Measurements from ENCODE around the gene EFCAB13. TPM values are rescaled to one million over a fixed set of nuclear protein-coding genes. Genes with fewer than 3 reads are reported as not detected.

The EFCAB13 gene
- total and polyA plus RNA-seq, 2 of the 4 experiments (the other 2 are of a cell fraction): 0.77 to 1.4 TPM

DNA sequence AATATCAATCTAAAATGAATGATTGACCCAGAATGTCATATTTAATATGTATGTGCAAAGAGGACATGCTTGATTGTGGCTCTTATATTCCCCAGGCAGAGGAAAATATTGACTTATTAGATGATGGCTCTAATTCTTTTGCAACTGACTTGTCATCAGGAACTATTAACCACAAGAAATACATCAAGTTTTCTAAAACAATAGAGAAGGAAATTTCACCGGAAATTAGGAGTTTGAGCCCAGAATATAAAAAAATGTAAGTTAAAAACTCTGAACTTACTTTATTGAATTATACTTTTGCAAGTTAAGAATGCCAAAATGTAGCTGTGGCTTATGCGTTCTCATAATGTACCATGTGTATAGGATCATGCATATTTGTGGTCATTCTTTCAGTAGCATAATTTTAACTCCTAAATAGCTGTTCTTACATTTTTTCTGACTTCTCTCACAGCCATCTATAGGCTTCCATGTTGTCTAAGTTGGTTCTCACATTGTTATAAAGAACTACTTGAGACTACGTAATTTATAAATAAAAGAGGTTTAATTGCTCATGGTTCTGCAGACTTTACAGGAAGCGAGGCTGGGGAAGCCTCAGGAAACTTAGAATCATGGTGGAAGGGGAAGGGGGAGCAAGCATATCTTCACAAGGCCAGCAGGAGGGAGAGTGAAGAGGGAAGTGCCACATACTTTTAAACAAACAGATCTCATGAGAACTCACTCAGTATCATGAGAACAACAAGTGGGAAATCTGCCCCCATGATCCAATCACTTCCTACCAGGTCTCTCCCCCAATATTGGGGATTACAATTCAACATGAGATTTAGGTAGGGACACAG lies 11.6 kb downstream of the EFCAB13 start:
- H3K4me3 ChIP-seq (ENCODE audit: insufficient read depth, low read depth, low read length): no peak overlapping the region
- in situ Hi-C loops (cut with MboI; ENCODE audit: low sequenced_read_pairs): no loop called here
- no peak overlapping the region for H3K4ac ChIP-seq (ENCODE audit: low read depth, low read length)
- dilution Hi-C loops (cut with HindIII; ENCODE audit: low sequenced_read_pairs, unreplicated experiment): no loop called here
- no peak overlapping the region for H3K27ac ChIP-seq (ENCODE audit: insufficient read depth, low read length)
- H3K9me1 ChIP-seq (ENCODE audit: insufficient read depth, low read length): no peaks in the 10 kb centered on the region
- H3K14ac ChIP-seq (replicated peaks; ENCODE audit: low read depth, low read length): no peak overlapping the region
- no peak overlapping the region for H2BK5ac ChIP-seq (ENCODE audit: low read depth, low read length, poor library complexity, severe bottlenecking)
- no peak overlapping the region for H2BK15ac ChIP-seq (ENCODE audit: low read depth, low read length)
- no peak overlapping the region for H3K18ac ChIP-seq (ENCODE audit: low read depth, low read length)
- no peak overlapping the region for H4K91ac ChIP-seq (ENCODE audit: insufficient read depth, low read depth, low read length)
- no peak overlapping the region for H3K23ac ChIP-seq (ENCODE audit: low read depth, low read length)
- ChIA-PET POLR2A (ENCODE audit: unreplicated experiment) (no interaction called here), CTCF (interaction anchor here (1.0 kb wide), 1 partner anchor 20 kb away, joined by 3 read pairs; no protein-coding TSS in a partner anchor)
- H3K36me3 ChIP-seq (ENCODE audit: control insufficient read depth, insufficient read depth, low read length): no peaks in the 10 kb centered on the region
- H2BK20ac ChIP-seq (ENCODE audit: low read depth, low read length): no peak overlapping the region
- BruUV-seq (replicated peaks): no TSS peak
- H3K56ac ChIP-seq (ENCODE audit: extremely low read depth, insufficient read depth, low read length): no peak overlapping the region
- H3K4me1 ChIP-seq (ENCODE audit: control insufficient read depth, insufficient read depth, low read length): no peaks in the 10 kb centered on the region
- no CpG with 5 or more reads among the region's 4 CpGs for WGBS, 2 experiments (ENCODE audit: extremely low coverage in 2 of 2, insufficient read length in 1 of 2)
- H2AFZ ChIP-seq (replicated peaks; ENCODE audit: low read length, poor library complexity): no peak overlapping the region
- H3K27me3 ChIP-seq (ENCODE audit: control insufficient read depth, insufficient read depth, low read length): no peaks in the 10 kb centered on the region
- H2BK120ac ChIP-seq (ENCODE audit: low read depth, low read length): no peak overlapping the region
- H3K9me3 ChIP-seq (ENCODE audit: control insufficient read depth, insufficient read depth, low read length): no peaks in the 10 kb centered on the region
- intact Hi-C loops (cut with micrococcal nuclease): no loop called here
- no peak overlapping the region for H3K4me2 ChIP-seq (ENCODE audit: low read depth, low read length)
- H2AK5ac ChIP-seq (ENCODE audit: low read depth, low read length): no peak overlapping the region
- no peak for DNase-seq
- H4K20me1 ChIP-seq (ENCODE audit: insufficient read depth, low read length): no peaks in the 10 kb centered on the region
- no peak overlapping the region for H4K8ac ChIP-seq (ENCODE audit: low read depth in 2 of 2, low read length in 2 of 2)
- no peak; the same call in 1 of the 2 replicates for ATAC-seq (ENCODE audit: low read depth)
- H3K9ac ChIP-seq (ENCODE audit: low read depth, low read length): no peak overlapping the region
- no peaks in the 10 kb centered on the region for H3K79me1 ChIP-seq (ENCODE audit: low read depth in 1 of 2, low read length in 2 of 2)
- no peak overlapping the region for H4K5ac ChIP-seq (ENCODE audit: low read depth, low read length)
- no peak overlapping the region for H2AK9ac ChIP-seq (replicated peaks; ENCODE audit: low read depth, low read length, poor library complexity)
- no peak for TF ChIP-seq MXI1 (IDR thresholded peaks at IDR 0.05; ENCODE audit: borderline replicate concordance, low read depth, low read length)
- no peak for TF ChIP-seq RAD21 (IDR thresholded peaks at IDR 0.05; ENCODE audit: low read length)
- TF ChIP-seq SMC3 (IDR thresholded peaks at IDR 0.05; ENCODE audit: low read depth, low read length): no peak
- TF ChIP-seq MAFK (IDR thresholded peaks at IDR 0.05; ENCODE audit: low read depth, low read length): no peak
- TF ChIP-seq CEBPB (IDR thresholded peaks at IDR 0.05; ENCODE audit: low read depth, low read length): no peak
- TF ChIP-seq BHLHE40 (IDR thresholded peaks at IDR 0.05; ENCODE audit: low read depth, low read length): no peak
- no peak for TF ChIP-seq POLR2A (IDR thresholded peaks at IDR 0.05; ENCODE audit: low read depth, low read length)
- TF ChIP-seq NFE2L2 (IDR thresholded peaks at IDR 0.05; ENCODE audit: low read depth, low read length): no peak
- TF ChIP-seq, protein P1, sequence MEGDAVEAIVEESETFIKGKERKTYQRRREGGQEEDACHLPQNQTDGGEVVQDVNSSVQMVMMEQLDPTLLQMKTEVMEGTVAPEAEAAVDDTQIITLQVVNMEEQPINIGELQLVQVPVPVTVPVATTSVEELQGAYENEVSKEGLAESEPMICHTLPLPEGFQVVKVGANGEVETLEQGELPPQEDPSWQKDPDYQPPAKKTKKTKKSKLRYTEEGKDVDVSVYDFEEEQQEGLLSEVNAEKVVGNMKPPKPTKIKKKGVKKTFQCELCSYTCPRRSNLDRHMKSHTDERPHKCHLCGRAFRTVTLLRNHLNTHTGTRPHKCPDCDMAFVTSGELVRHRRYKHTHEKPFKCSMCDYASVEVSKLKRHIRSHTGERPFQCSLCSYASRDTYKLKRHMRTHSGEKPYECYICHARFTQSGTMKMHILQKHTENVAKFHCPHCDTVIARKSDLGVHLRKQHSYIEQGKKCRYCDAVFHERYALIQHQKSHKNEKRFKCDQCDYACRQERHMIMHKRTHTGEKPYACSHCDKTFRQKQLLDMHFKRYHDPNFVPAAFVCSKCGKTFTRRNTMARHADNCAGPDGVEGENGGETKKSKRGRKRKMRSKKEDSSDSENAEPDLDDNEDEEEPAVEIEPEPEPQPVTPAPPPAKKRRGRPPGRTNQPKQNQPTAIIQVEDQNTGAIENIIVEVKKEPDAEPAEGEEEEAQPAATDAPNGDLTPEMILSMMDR (conservative IDR thresholded peaks at IDR 0.05; ENCODE audit: low read depth, low read length): no peak
- no peak for TF ChIP-seq MAZ (IDR thresholded peaks at IDR 0.05; ENCODE audit: borderline replicate concordance, low read depth, low read length)
- no peak for TF ChIP-seq CHD1 (IDR thresholded peaks at IDR 0.05; ENCODE audit: low read depth, low read length)
- no peak for TF ChIP-seq FOS (IDR thresholded peaks at IDR 0.05; ENCODE audit: low read depth, low read length)
- TF ChIP-seq RCOR1 (IDR thresholded peaks at IDR 0.05; ENCODE audit: insufficient replicate concordance, low read length): no peak
- TF ChIP-seq, protein P2, sequence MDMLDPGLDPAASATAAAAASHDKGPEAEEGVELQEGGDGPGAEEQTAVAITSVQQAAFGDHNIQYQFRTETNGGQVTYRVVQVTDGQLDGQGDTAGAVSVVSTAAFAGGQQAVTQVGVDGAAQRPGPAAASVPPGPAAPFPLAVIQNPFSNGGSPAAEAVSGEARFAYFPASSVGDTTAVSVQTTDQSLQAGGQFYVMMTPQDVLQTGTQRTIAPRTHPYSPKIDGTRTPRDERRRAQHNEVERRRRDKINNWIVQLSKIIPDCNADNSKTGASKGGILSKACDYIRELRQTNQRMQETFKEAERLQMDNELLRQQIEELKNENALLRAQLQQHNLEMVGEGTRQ (IDR thresholded peaks at IDR 0.05; ENCODE audit: low read depth, low read length): no peak
- TF ChIP-seq, protein P3, sequence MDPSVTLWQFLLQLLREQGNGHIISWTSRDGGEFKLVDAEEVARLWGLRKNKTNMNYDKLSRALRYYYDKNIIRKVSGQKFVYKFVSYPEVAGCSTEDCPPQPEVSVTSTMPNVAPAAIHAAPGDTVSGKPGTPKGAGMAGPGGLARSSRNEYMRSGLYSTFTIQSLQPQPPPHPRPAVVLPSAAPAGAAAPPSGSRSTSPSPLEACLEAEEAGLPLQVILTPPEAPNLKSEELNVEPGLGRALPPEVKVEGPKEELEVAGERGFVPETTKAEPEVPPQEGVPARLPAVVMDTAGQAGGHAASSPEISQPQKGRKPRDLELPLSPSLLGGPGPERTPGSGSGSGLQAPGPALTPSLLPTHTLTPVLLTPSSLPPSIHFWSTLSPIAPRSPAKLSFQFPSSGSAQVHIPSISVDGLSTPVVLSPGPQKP (IDR thresholded peaks at IDR 0.05; ENCODE audit: borderline replicate concordance, low read depth, low read length): no peak

All from IMR-90 (cell line).